Sigmoid colon (tissue), 4 donors: ENCODE results near the gene SNX32.

Source experiments
- EP300 ChIP-seq, 4 donors: sonication (generic); formaldehyde crosslinking; IDR thresholded peaks; one replicate each; pipeline ENCODE4 v1.6.1; 2017; ENCODE audit warnings: antibody characterized with exemption in 4 of 4
- TF ChIP-seq, protein P1 (sequence below), 4 experiments: fragments of 450-650 bp in 3 of 4; fragments of 200-600 bp in 1 of 4; IDR thresholded peaks; one replicate each; pipeline ENCODE4 v1.5.1; 2016 to 2019; ENCODE audit warnings: antibody characterized with exemption in 4 of 4, mild to moderate bottlenecking in 3 of 4, moderate library complexity in 2 of 4

DNA sequence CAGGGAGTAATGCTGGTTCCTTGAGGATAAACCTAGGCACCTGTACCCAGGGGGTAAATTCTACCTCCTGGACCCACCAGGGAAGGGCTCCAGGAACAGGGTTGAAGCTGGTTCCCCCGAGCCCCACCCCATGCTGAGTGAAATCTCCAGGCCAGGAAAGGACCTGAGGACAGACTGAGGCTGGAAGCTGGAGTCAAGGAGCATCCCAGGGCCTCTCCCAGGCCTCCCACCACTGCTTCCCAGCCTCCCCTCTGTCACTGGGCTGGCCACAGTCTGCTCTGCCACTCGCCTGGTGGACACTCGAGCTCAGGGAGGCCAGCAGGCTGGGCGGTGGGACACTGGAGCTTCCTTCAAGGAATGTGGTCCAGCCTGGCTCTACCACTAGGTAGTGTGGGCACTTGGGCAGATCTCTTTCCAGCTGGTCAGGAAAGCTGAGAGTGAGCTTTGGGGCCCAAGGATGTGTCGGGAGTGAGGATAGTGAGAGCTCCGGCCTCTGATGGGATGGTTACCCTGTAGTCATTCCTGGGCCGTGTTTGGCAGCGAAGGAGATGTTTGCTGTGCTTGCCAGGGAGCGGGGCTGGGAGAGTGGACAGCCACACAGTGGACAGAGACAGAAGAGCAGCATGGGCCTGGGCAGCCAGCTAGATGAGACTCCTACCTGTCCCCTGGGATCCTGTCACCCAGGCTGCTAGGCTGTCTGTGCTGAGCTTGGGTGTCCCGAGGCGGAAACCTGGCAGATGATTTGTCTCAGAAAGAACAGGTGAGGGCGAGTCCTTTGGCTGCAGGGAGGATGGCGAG lies 43.5 kb upstream of the SNX32 start:
- TF ChIP-seq, protein P1, sequence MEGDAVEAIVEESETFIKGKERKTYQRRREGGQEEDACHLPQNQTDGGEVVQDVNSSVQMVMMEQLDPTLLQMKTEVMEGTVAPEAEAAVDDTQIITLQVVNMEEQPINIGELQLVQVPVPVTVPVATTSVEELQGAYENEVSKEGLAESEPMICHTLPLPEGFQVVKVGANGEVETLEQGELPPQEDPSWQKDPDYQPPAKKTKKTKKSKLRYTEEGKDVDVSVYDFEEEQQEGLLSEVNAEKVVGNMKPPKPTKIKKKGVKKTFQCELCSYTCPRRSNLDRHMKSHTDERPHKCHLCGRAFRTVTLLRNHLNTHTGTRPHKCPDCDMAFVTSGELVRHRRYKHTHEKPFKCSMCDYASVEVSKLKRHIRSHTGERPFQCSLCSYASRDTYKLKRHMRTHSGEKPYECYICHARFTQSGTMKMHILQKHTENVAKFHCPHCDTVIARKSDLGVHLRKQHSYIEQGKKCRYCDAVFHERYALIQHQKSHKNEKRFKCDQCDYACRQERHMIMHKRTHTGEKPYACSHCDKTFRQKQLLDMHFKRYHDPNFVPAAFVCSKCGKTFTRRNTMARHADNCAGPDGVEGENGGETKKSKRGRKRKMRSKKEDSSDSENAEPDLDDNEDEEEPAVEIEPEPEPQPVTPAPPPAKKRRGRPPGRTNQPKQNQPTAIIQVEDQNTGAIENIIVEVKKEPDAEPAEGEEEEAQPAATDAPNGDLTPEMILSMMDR (IDR thresholded peaks at IDR 0.05), result no peak
- no peak for TF ChIP-seq EP300 (IDR thresholded peaks at IDR 0.05)
